PC-3 (cell line): Measurements from ENCODE around the gene HUS1. TPM values are rescaled to one million over a fixed set of nuclear protein-coding genes. Genes with fewer than 3 reads are reported as not detected.

Experiments
- ATAC-seq: fragments of 200-7000 bp; cut with Tn5 transposase; 2 replicates; pipeline ENCODE4 v1.9.1; 2020; ENCODE audit warnings: mild to moderate bottlenecking, moderate library complexity
- BruUV-seq: library from RNA; stranded (reverse); fragments of 400-500 nt; replicated peaks from 2 replicates; lab custom pipeline; 2021; lab: Mats Ljungman, UMichigan
- CTCF ChIA-PET: fragments of 300-600 bp; sonication (Branson Sonifier 250); formaldehyde crosslinking; loops from one replicate; lab custom pipeline; 2022; ENCODE audit warnings: antibody characterized with exemption; lab: Charles Lee
- POLR2A ChIA-PET: fragments of 300-600 bp; sonication (Branson Sonifier 250); formaldehyde crosslinking; loops from one replicate; lab custom pipeline; 2022; ENCODE audit warnings: antibody characterized with exemption; ENCODE audit not compliant: unreplicated experiment; lab: Charles Lee
- DNase-seq: peaks from one replicate; pipeline ENCODE4 v3.0.0-alpha.2; 2015
- H2AFZ ChIP-seq: fragments of 300-600 bp; sonication (generic); 2 replicates; pipeline ENCODE4 v1.6.0; 2016; ENCODE audit warnings: antibody characterized with exemption, low read length
- H3F3A ChIP-seq: fragments of 300-600 bp; sonication (generic); one replicate; pipeline ENCODE4 v1.6.0; 2017; ENCODE audit warnings: antibody characterized with exemption, low read length, control low read depth, mild to moderate bottlenecking; ENCODE audit not compliant: unreplicated experiment
- H3K27ac ChIP-seq: fragments of 300-600 bp; sonication (generic); 2 replicates; pipeline ENCODE4 v1.5.1; 2016; ENCODE audit warnings: mild to moderate bottlenecking, low read length
- H3K27me3 ChIP-seq: fragments of 300-600 bp; sonication (generic); 2 replicates; pipeline ENCODE4 v1.6.1; 2016; ENCODE audit warnings: low read length, mixed read lengths
- H3K36me3 ChIP-seq: fragments of 300-600 bp; sonication (generic); 2 replicates; pipeline ENCODE4 v1.6.1; 2016; ENCODE audit warnings: low read depth, mixed run types, low read length, mixed read lengths
- H3K4me1 ChIP-seq: fragments of 300-600 bp; sonication (generic); 2 replicates; pipeline ENCODE4 v1.5.1; 2016; ENCODE audit warnings: low read length; ENCODE audit not compliant: insufficient read depth
- H3K4me2 ChIP-seq: fragments of 300-600 bp; sonication (generic); 2 replicates; pipeline ENCODE4 v1.6.0; 2016; ENCODE audit warnings: low read length
- H3K4me3 ChIP-seq: fragments of 300-600 bp; sonication (generic); 2 replicates; pipeline ENCODE4 v1.5.1; 2016; ENCODE audit warnings: mild to moderate bottlenecking, low read length, mixed read lengths
- H3K79me2 ChIP-seq: fragments of 300-600 bp; sonication (generic); 2 replicates; pipeline ENCODE4 v1.6.1; 2017; ENCODE audit warnings: low read length, mixed read lengths
- H3K9ac ChIP-seq: fragments of 300-600 bp; sonication (generic); 2 replicates; pipeline ENCODE4 v1.6.0; 2016; ENCODE audit warnings: mild to moderate bottlenecking, low read length
- H3K9me2 ChIP-seq: fragments of 300-600 bp; sonication (generic); replicated peaks from 2 replicates; pipeline ENCODE4 v1.6.1; 2016; ENCODE audit warnings: mixed run types, low read length, mixed read lengths
- H3K9me3 ChIP-seq: fragments of 300-600 bp; sonication (generic); 2 replicates; pipeline ENCODE4 v1.6.1; 2016; ENCODE audit warnings: low read length, mixed read lengths
- H4K20me1 ChIP-seq: fragments of 300-600 bp; sonication (generic); 2 replicates; pipeline ENCODE4 v1.6.1; 2016; ENCODE audit warnings: low read length, mixed read lengths
- CTCF ChIP-seq: fragments of 300-600 bp; sonication (generic); conservative IDR thresholded peaks from 2 replicates; pipeline ENCODE4 v1.5.1; 2017; ENCODE audit warnings: antibody characterized with exemption, low read depth, mild to moderate bottlenecking, low read length
- EZH2 ChIP-seq: fragments of 300-600 bp; sonication (generic); IDR thresholded peaks from one replicate; pipeline ENCODE4 v1.6.1; 2017; ENCODE audit warnings: antibody characterized with exemption, mild to moderate bottlenecking, low read length; ENCODE audit not compliant: unreplicated experiment
- EZH2phosphoT487 ChIP-seq: fragments of 300-600 bp; sonication (generic); IDR thresholded peaks from 2 replicates; pipeline ENCODE4 v1.6.1; 2018; ENCODE audit warnings: mild to moderate bottlenecking, antibody characterized with exemption, low read length, borderline replicate concordance
- intact Hi-C: fragments of 100-400 bp; cut with micrococcal nuclease; formaldehyde crosslinking; loops from 2 replicates; pipeline ENCODE4 v1.9.0; 2023
- total RNA-seq: library from RNA; depleted of rRNA; stranded (reverse); fragments of >200 nt; gene quantifications from 2 replicates; pipeline ENCODE4 v1.2.3, GENCODE V29; 2014

The HUS1 gene
- total RNA-seq, 1 experiment from 2014 or later = 23.2 TPM

GRCh38 chr7:47992446-47992845 is 13.0 kb upstream of the HUS1 start:
- Histone ChIP-seq H3K9me2 (no peaks in the 10 kb centered on the region), H3K4me3 (no peak overlapping the region), H3K4me2 (no peak overlapping the region), H3K79me2 (no peaks in the 10 kb centered on the region), H3K4me1 (no peaks in the 10 kb centered on the region), H3K36me3 (no peaks in the 10 kb centered on the region), H3K27me3 (no peaks in the 10 kb centered on the region), H3K27ac (no peak overlapping the region), H3K9ac (no peak overlapping the region), H3K9me3 (no peaks in the 10 kb centered on the region), H3F3A (no peaks in the 10 kb centered on the region), H2AFZ (no peak overlapping the region), H4K20me1 (no peaks in the 10 kb centered on the region)
- intact Hi-C loops = no loop called here
- BruUV-seq = no TSS peak
- ChIA-PET CTCF (interaction anchor here (0.6 kb wide), 1 partner anchor 41 kb away, joined by 3 read pairs; no protein-coding TSS in a partner anchor), POLR2A (no interaction called here)
- DNase-seq (no peak), ATAC-seq (no peak)
- TF ChIP-seq EZH2phosphoT487 = no peak
- no peak for TF ChIP-seq CTCF
- no peak for TF ChIP-seq EZH2

GRCh38 chr7:47991741-47992311 is 12.4 kb upstream of the HUS1 start:
- H3K27me3 ChIP-seq = no peaks in the 10 kb centered on the region
- H3K9me3 ChIP-seq = no peaks in the 10 kb centered on the region
- ChIA-PET CTCF (interaction anchor here (0.6 kb wide), 1 partner anchor 41 kb away, joined by 3 read pairs; no protein-coding TSS in a partner anchor), POLR2A (no interaction called here)
- no peaks in the 10 kb centered on the region for H3K9me2 ChIP-seq
- no peak overlapping the region for H2AFZ ChIP-seq
- no peaks in the 10 kb centered on the region for H3K79me2 ChIP-seq
- H3K4me3 ChIP-seq = no peak overlapping the region
- H3K4me1 ChIP-seq = no peaks in the 10 kb centered on the region
- no peaks in the 10 kb centered on the region for H3K36me3 ChIP-seq
- ATAC-seq (peak; percentile 79; the same call in 1 of the 2 replicates), DNase-seq (peak; percentile 32)
- TF ChIP-seq EZH2phosphoT487 (no peak), CTCF (peak; percentile 49; the same call in 1 of the 2 replicates), EZH2 (no peak)
- BruUV-seq = no TSS peak
- intact Hi-C loops = loop anchor here (1.0 kb wide), 1 partner anchor 118 kb away; no protein-coding TSS in a partner anchor
- H3K9ac ChIP-seq = no peak overlapping the region
- H3F3A ChIP-seq = no peaks in the 10 kb centered on the region
- H3K27ac ChIP-seq = no peak overlapping the region
- H4K20me1 ChIP-seq = no peaks in the 10 kb centered on the region
- H3K4me2 ChIP-seq = no peak overlapping the region

- ChIA-PET CTCF (no interaction called here), POLR2A (no interaction called here)
- ATAC-seq (no peak), DNase-seq (no peak)
- no peak overlapping the region for H3K9ac ChIP-seq
- no peaks in the 10 kb centered on the region for H3K4me1 ChIP-seq
- H3F3A ChIP-seq = no peaks in the 10 kb centered on the region
- H3K9me2 ChIP-seq = no peaks in the 10 kb centered on the region
- no peaks in the 10 kb centered on the region for H3K36me3 ChIP-seq
- no peak for TF ChIP-seq EZH2phosphoT487
- TF ChIP-seq CTCF = no peak
- no peak for TF ChIP-seq EZH2
- no peaks in the 10 kb centered on the region for H4K20me1 ChIP-seq
- H3K4me3 ChIP-seq = no peak overlapping the region
- H3K4me2 ChIP-seq = no peak overlapping the region
- H3K27me3 ChIP-seq = no peaks in the 10 kb centered on the region
- H3K27ac ChIP-seq = no peak overlapping the region
- intact Hi-C loops = loop anchor here (1.0 kb wide), 1 partner anchor 119 kb away; no protein-coding TSS in a partner anchor
- no peak overlapping the region for H2AFZ ChIP-seq
- BruUV-seq = no TSS peak
- no peaks in the 10 kb centered on the region for H3K79me2 ChIP-seq
- H3K9me3 ChIP-seq = no peaks in the 10 kb centered on the region
These were observed 11.9 kb upstream of the HUS1 start for GRCh38 chr7:47991270-47991669.
